GM23338 (cell line): ENCODE data around the gene STPG1.

ENCODE experiments used
- EZH2 ChIP-seq: fragments of 200-600 bp; sonication (generic); IDR thresholded peaks from one replicate; pipeline ENCODE4 v1.8.0; 2017; ENCODE audit warnings: antibody characterized with exemption, mild to moderate bottlenecking, low read depth; ENCODE audit not compliant: unreplicated experiment
- JUNB ChIP-seq: IDR thresholded peaks from one replicate; pipeline ENCODE4 v1.6.1; 2016; ENCODE audit warnings: antibody characterized with exemption; ENCODE audit not compliant: unreplicated experiment
- POLR2AphosphoS5 ChIP-seq: IDR thresholded peaks from 2 replicates; pipeline ENCODE4 v1.6.1; 2016; ENCODE audit warnings: antibody characterized with exemption, low read depth
- TF ChIP-seq, protein P1 (sequence below), 2 experiments: fragments of 200-600 bp in 1 of 2; sonication (generic) in 1 of 2; conservative IDR thresholded peaks; 2 replicates each; pipeline versions ENCODE4 v1.5.1 to v1.6.1; 2016 to 2017; ENCODE audit warnings: antibody characterized with exemption in 2 of 2, low read depth in 2 of 2, mild to moderate bottlenecking in 2 of 2, moderate library complexity in 1 of 2

DNA sequence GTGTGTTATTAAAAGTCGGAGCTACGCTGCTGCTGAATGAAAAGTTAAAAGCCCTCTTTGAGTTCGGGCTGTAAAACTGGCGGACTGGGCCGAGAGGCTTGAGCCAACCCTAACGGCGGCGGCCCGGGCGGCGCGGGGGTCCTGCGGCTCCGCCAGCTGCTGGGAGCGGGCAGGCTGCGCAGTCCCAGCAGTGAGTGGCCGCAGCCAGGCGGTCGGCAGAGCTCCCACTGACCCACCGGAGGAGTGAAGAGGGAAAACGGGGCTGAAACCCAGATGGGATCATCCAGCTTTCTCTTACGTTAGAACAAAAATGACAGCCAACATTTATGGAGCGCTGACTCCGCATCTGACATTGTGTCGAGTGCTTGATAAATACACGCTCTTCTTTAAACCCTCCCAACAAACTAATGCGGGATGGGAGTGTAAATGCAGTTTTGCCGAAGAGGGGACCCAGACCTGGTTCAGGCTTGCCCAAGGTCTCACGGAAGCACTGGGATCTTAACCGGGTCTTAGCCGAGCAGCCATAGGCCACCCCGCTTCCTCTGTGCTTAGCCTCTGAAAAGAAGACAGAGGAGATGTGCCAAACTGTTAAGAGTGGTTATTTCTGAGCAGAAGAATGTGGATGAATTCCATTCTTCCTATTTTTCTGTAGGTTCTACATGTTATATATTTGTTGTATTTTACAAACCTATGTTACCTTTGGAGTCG, 91.0 kb downstream of the STPG1 start:
- TF ChIP-seq JUNB (no peak), POLR2AphosphoS5 (no peak), EZH2 (no peak)
- TF ChIP-seq, protein P1, sequence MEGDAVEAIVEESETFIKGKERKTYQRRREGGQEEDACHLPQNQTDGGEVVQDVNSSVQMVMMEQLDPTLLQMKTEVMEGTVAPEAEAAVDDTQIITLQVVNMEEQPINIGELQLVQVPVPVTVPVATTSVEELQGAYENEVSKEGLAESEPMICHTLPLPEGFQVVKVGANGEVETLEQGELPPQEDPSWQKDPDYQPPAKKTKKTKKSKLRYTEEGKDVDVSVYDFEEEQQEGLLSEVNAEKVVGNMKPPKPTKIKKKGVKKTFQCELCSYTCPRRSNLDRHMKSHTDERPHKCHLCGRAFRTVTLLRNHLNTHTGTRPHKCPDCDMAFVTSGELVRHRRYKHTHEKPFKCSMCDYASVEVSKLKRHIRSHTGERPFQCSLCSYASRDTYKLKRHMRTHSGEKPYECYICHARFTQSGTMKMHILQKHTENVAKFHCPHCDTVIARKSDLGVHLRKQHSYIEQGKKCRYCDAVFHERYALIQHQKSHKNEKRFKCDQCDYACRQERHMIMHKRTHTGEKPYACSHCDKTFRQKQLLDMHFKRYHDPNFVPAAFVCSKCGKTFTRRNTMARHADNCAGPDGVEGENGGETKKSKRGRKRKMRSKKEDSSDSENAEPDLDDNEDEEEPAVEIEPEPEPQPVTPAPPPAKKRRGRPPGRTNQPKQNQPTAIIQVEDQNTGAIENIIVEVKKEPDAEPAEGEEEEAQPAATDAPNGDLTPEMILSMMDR (conservative IDR thresholded peaks at IDR 0.05; ENCODE audit: low read depth in 2 of 2), result no peak
